ENCODE results near the gene NECTIN2.

Gene NECTIN2

DNA sequence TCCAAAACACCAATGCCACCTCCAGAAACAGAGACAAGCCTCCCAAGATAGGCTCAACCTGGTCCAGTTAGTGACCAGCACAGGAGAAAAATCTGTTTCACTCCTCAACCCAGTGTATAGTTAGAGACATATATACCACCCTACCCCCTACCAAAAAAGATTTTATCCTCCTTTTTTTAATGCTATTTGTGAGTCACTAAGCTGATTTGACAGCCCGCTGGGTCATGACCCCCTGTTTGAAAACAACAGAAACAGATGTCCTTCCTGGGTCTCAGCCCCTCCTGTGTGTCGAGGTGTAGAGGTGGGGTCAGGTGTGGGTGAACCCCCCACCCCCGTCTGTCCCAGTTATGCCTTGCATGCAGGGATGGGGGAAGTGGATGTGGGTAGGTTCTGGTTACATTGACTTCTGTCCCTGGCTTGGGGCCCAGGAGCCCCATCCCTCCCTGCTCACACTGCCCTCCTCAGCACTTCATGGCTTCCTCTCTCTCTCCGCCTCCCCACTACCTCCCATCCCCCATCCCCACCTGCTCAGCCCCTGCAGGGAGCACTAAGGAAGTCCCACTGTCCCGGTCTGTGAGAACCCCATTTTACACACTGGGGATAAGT is 30.9 kb downstream of the NECTIN2 start:
- Histone ChIP-seq H3K36me3 (ENCODE audit: low read length) (no peaks in the 10 kb centered on the region), H3K27ac (ENCODE audit: low read depth, low read length) (no peak overlapping the region)

DNA sequence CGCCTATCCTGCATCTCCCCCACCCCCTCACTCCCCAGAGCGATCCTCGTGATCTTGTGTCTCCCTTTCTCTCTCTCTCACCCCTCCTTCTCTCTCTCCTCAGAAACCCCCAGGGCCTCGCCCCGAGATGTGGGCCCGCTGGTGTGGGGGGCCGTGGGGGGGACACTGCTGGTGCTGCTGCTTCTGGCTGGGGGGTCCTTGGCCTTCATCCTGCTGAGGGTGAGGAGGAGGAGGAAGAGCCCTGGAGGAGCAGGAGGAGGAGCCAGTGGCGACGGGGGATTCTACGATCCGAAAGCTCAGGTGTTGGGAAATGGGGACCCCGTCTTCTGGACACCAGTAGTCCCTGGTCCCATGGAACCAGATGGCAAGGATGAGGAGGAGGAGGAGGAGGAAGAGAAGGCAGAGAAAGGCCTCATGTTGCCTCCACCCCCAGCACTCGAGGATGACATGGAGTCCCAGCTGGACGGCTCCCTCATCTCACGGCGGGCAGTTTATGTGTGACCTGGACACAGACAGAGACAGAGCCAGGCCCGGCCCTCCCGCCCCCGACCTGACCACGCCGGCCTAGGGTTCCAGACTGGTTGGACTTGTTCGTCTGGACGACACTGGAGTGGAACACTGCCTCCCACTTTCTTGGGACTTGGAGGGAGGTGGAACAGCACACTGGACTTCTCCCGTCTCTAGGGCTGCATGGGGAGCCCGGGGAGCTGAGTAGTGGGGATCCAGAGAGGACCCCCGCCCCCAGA is 32.2 kb downstream of the NECTIN2 start:
- no peaks in the 10 kb centered on the region for H4K20me1 ChIP-seq (ENCODE audit: low read depth, low read length)

More for the DNA sequence above, 30.9 kb downstream of the NECTIN2 start:
- no peaks in the 10 kb centered on the region for H3K79me2 ChIP-seq (ENCODE audit: insufficient read depth, low read length)
- no peak overlapping the region for H3K9ac ChIP-seq (ENCODE audit: low read length)
- no peak overlapping the region for H3K4me3 ChIP-seq (ENCODE audit: insufficient read depth, low read length, poor library complexity, severe bottlenecking)
- no peaks in the 10 kb centered on the region for H3K9me2 ChIP-seq (replicated peaks; ENCODE audit: insufficient read depth, low read length)
- no peaks in the 10 kb centered on the region for H4K20me1 ChIP-seq (ENCODE audit: low read depth, low read length)
- no peaks in the 10 kb centered on the region for H3F3A ChIP-seq (ENCODE audit: insufficient read depth)
- no peaks in the 10 kb centered on the region for H3K27me3 ChIP-seq (ENCODE audit: low read length)
- no peaks in the 10 kb centered on the region for H3K9me3 ChIP-seq (ENCODE audit: insufficient read depth, low read length)
- H3K4me2 ChIP-seq (ENCODE audit: low read depth, low read length, poor library complexity, severe bottlenecking): no peak overlapping the region
- TF ChIP-seq EZH2phosphoT487 (conservative IDR thresholded peaks at IDR 0.05; ENCODE audit: low read length): no peak
- TF ChIP-seq, protein P1, sequence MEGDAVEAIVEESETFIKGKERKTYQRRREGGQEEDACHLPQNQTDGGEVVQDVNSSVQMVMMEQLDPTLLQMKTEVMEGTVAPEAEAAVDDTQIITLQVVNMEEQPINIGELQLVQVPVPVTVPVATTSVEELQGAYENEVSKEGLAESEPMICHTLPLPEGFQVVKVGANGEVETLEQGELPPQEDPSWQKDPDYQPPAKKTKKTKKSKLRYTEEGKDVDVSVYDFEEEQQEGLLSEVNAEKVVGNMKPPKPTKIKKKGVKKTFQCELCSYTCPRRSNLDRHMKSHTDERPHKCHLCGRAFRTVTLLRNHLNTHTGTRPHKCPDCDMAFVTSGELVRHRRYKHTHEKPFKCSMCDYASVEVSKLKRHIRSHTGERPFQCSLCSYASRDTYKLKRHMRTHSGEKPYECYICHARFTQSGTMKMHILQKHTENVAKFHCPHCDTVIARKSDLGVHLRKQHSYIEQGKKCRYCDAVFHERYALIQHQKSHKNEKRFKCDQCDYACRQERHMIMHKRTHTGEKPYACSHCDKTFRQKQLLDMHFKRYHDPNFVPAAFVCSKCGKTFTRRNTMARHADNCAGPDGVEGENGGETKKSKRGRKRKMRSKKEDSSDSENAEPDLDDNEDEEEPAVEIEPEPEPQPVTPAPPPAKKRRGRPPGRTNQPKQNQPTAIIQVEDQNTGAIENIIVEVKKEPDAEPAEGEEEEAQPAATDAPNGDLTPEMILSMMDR (IDR thresholded peaks at IDR 0.05; ENCODE audit: insufficient read depth, low read length, poor library complexity, severe bottlenecking): no peak
- H2AFZ ChIP-seq (ENCODE audit: low read depth, low read length, severe bottlenecking): no peak overlapping the region

DNA sequence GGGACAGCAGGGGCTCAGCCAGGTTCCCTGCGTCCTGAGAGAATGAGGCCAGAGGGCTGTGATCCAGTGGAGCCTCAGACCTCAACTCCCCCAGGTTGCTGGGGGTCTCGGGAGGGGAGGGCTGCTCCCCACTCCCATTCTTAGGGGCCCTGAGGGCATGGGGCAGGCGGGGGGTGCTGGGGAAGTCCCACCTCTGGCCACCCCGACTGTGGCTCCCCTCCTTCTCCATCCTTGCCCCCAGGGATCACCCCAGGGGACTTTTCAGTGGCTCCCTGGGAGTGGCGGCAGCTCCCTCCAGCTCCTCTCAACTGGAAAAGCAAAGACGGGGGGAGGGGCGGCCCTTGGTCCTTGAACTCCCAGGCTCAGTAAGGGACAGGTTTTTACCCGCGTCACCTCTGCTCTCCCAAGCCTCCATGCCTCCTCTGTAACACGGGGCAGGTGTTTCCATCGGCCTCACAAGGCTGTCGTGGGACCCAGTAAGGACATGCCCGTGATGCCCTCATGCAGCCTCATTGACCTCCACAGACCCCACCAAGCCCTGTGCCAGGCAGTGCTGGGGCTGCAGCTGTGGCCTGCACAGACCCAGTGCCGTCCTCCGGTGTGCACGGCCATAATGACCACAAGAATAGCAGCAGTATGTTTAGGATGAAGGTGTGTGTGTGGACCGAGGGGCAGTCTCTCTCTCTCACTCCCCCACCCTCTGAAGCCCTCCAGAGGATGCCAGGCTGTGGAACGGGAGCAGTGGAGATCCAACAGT is 33.4 kb downstream of the NECTIN2 start:
- H3K36me3 ChIP-seq (ENCODE audit: low read length): no peaks in the 10 kb centered on the region
- no peak overlapping the region for H3K9ac ChIP-seq (ENCODE audit: low read length)
- H3K4me3 ChIP-seq (ENCODE audit: insufficient read depth, low read length, poor library complexity, severe bottlenecking): no peak overlapping the region

More for the DNA sequence above, 32.2 kb downstream of the NECTIN2 start:
- no peak overlapping the region for H3K9ac ChIP-seq (ENCODE audit: low read length)
- H3K79me2 ChIP-seq (ENCODE audit: insufficient read depth, low read length): no peaks in the 10 kb centered on the region
- H3K4me2 ChIP-seq (ENCODE audit: low read depth, low read length, poor library complexity, severe bottlenecking): no peak overlapping the region
- no peaks in the 10 kb centered on the region for H3K9me2 ChIP-seq (replicated peaks; ENCODE audit: insufficient read depth, low read length)
- H2AFZ ChIP-seq (ENCODE audit: low read depth, low read length, severe bottlenecking): no peak overlapping the region
- no peak overlapping the region for H3K4me3 ChIP-seq (ENCODE audit: insufficient read depth, low read length, poor library complexity, severe bottlenecking)
- H3K27ac ChIP-seq (ENCODE audit: low read depth, low read length): no peak overlapping the region
- no peaks in the 10 kb centered on the region for H3F3A ChIP-seq (ENCODE audit: insufficient read depth)
- no peaks in the 10 kb centered on the region for H3K9me3 ChIP-seq (ENCODE audit: insufficient read depth, low read length)
- no peaks in the 10 kb centered on the region for H3K27me3 ChIP-seq (ENCODE audit: low read length)
- TF ChIP-seq, protein P1 (IDR thresholded peaks at IDR 0.05; ENCODE audit: insufficient read depth, low read length, poor library complexity, severe bottlenecking): no peak
- TF ChIP-seq EZH2phosphoT487 (conservative IDR thresholded peaks at IDR 0.05; ENCODE audit: low read length): no peak
- no peaks in the 10 kb centered on the region for H3K36me3 ChIP-seq (ENCODE audit: low read length)

More for the DNA sequence above, 33.4 kb downstream of the NECTIN2 start:
- TF ChIP-seq, protein P1 (IDR thresholded peaks at IDR 0.05; ENCODE audit: insufficient read depth, low read length, poor library complexity, severe bottlenecking): no peak
- no peak for TF ChIP-seq EZH2phosphoT487 (conservative IDR thresholded peaks at IDR 0.05; ENCODE audit: low read length)
- Histone ChIP-seq H3K9me3 (ENCODE audit: insufficient read depth, low read length) (no peaks in the 10 kb centered on the region), H3K27ac (ENCODE audit: low read depth, low read length) (no peak overlapping the region), H3K79me2 (ENCODE audit: insufficient read depth, low read length) (no peaks in the 10 kb centered on the region), H3K9me2 (replicated peaks; ENCODE audit: insufficient read depth, low read length) (no peaks in the 10 kb centered on the region), H3F3A (ENCODE audit: insufficient read depth) (no peaks in the 10 kb centered on the region), H2AFZ (ENCODE audit: low read depth, low read length, severe bottlenecking) (no peak overlapping the region), H3K4me2 (ENCODE audit: low read depth, low read length, poor library complexity, severe bottlenecking) (no peak overlapping the region), H3K27me3 (ENCODE audit: low read length) (no peaks in the 10 kb centered on the region), H4K20me1 (ENCODE audit: low read depth, low read length) (no peaks in the 10 kb centered on the region)

Measured in SU-DHL-6 (cell line).